WI38 (cell line): ENCODE measurements around the gene ILDR1.
"Not testable (repeated sequence)": the region's sequence is repeated elsewhere in the genome, so short reads cannot be mapped to it uniquely, and the experiment has no call there.

Source experiments
- H3K4me3 ChIP-seq: 2 replicates; pipeline ENCODE4 v1.5.1; 2011; ENCODE audit warnings: low read depth, mild to moderate bottlenecking, control low read depth, low read length
- TF ChIP-seq, protein P1 (sequence below): IDR thresholded peaks from 2 replicates; pipeline ENCODE4 v1.5.1; 2012; ENCODE audit warnings: low read depth, mild to moderate bottlenecking, control low read depth, low read length

The ILDR1 gene

DNA sequence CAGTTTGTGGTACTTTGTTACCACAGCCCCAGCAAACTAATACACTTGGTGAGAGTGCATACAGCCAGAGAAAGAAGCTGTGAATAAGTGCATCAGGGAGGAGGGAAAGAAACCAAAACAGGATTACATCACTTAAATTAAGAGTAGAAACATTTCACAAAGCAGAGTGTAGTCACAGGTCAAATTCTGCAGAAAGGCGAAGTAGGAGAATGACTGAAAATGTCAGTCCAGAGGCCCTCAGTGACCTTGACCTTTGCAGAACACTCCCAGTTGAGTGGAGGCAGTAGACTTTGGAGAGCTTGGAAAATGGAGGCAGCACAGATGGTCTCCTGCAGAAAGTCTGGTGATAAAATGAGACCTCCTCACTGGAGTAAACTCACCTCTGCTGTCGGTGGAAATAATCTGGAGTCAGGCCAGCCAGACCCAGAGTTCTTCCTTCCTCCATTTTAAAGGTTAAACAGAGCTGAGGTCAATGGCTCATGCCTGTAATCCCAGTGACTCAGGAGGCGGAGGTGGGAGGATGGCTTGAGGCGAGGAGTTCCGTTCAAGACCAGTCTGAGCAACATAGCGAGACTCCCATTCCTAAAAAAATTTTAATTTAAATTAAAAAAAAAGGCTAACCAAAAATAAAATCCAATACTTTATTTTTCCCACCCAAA lies 38.1 kb upstream of the ILDR1 start:
- TF ChIP-seq, protein P1, sequence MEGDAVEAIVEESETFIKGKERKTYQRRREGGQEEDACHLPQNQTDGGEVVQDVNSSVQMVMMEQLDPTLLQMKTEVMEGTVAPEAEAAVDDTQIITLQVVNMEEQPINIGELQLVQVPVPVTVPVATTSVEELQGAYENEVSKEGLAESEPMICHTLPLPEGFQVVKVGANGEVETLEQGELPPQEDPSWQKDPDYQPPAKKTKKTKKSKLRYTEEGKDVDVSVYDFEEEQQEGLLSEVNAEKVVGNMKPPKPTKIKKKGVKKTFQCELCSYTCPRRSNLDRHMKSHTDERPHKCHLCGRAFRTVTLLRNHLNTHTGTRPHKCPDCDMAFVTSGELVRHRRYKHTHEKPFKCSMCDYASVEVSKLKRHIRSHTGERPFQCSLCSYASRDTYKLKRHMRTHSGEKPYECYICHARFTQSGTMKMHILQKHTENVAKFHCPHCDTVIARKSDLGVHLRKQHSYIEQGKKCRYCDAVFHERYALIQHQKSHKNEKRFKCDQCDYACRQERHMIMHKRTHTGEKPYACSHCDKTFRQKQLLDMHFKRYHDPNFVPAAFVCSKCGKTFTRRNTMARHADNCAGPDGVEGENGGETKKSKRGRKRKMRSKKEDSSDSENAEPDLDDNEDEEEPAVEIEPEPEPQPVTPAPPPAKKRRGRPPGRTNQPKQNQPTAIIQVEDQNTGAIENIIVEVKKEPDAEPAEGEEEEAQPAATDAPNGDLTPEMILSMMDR, result no peak
- H3K4me3 ChIP-seq, result no peak overlapping the region

DNA sequence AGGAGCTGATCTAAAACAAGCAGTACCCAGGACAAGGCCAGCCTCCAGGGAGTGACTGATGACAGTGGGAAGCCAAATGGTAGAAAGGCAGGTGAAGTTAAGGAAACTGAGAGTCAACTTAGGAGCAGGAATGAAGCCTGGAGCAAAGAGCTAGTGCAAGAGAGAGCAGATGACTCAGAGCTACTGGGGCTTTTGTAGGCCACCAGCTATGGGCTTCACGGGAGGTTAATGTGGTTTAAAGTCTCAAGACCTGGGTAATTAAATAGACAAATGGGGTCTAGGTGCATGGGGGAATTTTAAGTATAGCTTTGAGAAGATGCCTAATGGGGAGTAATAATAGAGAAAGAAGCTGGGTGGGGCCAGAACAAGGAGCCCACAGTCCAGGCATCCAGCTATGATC lies 36.2 kb upstream of the ILDR1 start:
- TF ChIP-seq, protein P1, result no peak
- no peak overlapping the region for H3K4me3 ChIP-seq

DNA sequence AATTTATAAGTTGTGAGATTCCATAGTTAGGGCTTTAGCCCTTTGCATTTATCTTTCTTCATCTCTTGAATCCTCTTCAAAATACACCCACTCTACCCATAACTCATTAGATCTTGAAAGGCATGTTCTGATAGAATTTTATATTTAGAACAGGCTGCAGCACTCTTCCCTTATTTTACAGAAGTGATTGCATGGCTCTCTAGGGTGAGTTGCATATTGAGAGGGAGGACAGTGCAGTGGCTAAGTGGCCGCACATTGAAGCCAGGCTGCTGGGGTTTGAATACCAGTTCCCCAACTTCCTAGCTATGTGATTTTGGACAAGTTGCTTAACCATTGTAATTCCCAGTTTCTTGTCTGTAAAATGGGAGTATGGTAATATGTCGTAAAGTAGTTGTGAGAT lies 35.6 kb upstream of the ILDR1 start:
- H3K4me3 ChIP-seq, result no peak overlapping the region
- TF ChIP-seq, protein P1, result no peak

DNA sequence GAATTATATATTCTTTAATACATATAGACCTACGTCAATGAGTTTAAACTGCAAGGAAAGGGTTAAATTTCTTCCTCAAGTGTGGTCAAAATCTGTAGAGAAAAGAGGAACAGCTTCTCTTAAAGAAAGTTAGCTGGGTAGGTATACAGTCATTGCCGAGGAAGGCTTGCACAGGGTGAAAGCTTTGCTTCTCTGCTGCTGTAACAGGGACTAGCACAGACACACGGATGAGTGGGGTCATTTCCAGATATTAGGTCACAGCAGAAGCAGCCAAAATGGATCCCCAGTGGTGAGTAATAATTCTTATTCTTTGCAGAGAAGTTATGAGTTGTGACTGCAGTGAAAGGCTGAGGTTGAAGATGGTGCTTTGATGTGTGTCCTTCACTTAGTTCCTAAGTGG lies 33.2 kb upstream of the ILDR1 start, which contains the start of gene CD86:
Gene CD86 (plus strand): TSS at position 148 of the 400 bp plus-strand sequence. CDS start 128 bp downstream, at position 276.
- no peak within 1 kb of the TSS for H3K4me3 ChIP-seq
- TF ChIP-seq, protein P1, result no peak

DNA sequence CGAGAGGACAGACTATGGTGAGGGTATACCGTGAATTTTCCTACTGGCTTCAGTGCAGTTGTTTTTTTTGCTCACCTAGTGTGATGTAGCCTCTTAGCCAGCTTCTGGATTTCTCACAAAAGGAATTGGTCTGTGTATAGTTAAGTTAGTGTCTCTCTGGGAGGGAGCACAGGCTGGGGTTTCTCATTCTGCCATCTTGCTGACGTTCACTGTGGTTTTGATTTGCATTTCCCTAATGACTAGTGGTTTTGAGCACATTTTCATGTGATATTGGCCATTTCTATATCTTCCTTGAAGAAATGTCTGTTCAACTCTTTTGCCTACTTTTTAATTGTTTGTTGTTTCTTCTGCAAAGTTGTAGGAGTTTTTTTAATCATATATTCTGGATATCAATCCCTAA lies 30.9 kb upstream of the ILDR1 start:
- TF ChIP-seq, protein P1, result no peak
- H3K4me3 ChIP-seq, result no peak overlapping the region

DNA sequence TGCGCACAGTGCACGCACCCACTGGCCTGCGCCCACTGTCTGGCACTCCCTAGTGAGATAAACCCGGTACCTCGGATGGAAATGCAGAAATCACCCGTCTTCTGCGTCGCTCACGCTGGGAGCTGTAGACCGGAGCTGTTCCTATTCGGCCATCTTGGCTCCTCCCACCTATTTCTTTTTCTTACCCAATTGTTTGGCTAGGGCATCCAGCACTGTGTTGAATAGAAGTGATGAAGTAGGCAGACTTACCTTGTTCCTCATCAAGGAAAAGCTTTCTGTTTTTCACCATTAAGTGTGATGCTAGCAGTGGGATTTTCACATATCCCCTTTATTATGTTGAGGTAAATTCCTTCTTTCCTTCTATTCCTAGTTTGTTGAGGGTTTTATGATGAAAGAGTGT lies 25.7 kb upstream of the ILDR1 start:
- H3K4me3 ChIP-seq, result not testable (repeated sequence)

DNA sequence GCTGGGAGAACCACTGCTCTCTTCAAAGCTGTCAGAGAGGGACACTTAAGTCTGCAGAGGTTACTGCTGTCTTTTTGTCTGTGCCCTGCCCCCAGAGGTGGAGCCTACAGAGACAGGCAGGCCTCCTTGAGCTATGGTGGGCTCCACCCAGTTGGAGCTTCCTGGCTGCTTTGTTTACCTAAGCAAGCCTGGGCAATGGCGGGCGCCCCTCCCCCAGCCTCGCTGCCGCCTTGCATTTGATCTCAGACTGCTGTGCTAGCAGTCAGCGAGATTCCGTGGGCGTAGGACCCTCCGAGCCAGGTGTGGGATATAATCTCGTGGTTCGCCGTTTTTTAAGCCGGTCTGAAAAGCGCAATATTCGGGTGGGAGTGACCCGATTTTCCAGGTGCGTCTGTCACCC lies 25.2 kb upstream of the ILDR1 start:
- not testable (repeated sequence) for H3K4me3 ChIP-seq

DNA sequence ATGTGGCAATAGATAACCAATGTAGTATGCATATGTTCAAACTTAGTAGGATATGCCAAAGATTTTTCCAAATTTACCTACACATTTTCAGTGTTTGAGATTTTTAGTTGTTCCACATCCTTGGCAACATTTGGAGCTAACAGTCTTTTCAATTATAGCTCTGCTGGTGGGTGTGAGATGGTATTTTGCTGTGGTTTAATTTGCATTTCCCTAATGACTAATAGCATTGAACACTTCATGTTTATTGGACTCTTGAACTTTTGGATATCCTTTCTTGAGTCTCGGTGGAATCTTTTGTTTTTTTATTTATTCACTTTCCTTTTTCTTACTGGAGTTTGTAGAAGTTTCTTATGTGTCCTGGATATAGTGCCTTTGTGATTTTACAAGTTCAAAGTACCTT lies 11.0 kb upstream of the ILDR1 start:
- TF ChIP-seq, protein P1, result no peak
- no peak overlapping the region for H3K4me3 ChIP-seq
